Tibial artery (tissue), 4 donors: ENCODE measurements around the gene CD52.
A peak's percentile ranks its signal among the peaks of the same experiment; 100 is the strongest.
"Not testable (repeated sequence)": the region's sequence is repeated elsewhere in the genome, so short reads cannot be mapped to it uniquely, and the experiment has no call there.

Source experiments
- DNase-seq, 2 donors: peaks; one replicate each; pipeline ENCODE4 v3.0.0-alpha.2; 2019
- H3K27ac ChIP-seq, 2 donors: fragments of 200-600 bp; sonication (generic) in 1 of 2; 1 replicate in 1 of 2; 2 replicates in 1 of 2; pipeline ENCODE4 v1.5.1; 2018 to 2019; ENCODE audit warnings: mild to moderate bottlenecking in 1 of 2
- H3K27me3 ChIP-seq, 2 donors: fragments of 200-600 bp; sonication (generic) in 1 of 2; one replicate each; pipeline versions ENCODE4 v1.5.1 to v1.6.0; 2016 to 2019
- H3K36me3 ChIP-seq, 3 donors: fragments of 200-600 bp; sonication (generic) in 2 of 3; one replicate each; pipeline ENCODE4 v1.5.1; 2016 to 2019; ENCODE audit warnings: mild to moderate bottlenecking in 2 of 3
- H3K4me1 ChIP-seq, 4 donors: fragments of 200-600 bp; sonication (generic) in 2 of 4; 1 replicate in 3 of 4; 2 replicates in 1 of 4; pipeline ENCODE4 v1.5.1; 2016 to 2019
- H3K4me3 ChIP-seq, 2 donors: fragments of 200-600 bp; sonication (generic) in 1 of 2; 1 replicate in 1 of 2; 2 replicates in 1 of 2; pipeline ENCODE4 v1.5.1; 2018 to 2019; ENCODE audit warnings: mild to moderate bottlenecking in 2 of 2
- H3K9me3 ChIP-seq, 3 donors: fragments of 200-600 bp; sonication (generic) in 1 of 3; one replicate each; pipeline ENCODE4 v1.5.1; 2016 to 2019
- intact Hi-C: fragments of 100-400 bp; cut with DNase I; formaldehyde crosslinking; loops from one replicate; pipeline ENCODE4 v1.15.0; 2023; ENCODE audit warnings: low total_unique reads
- TF ChIP-seq, protein P1 (sequence below), 2 experiments: fragments of 200-600 bp in 1 of 2; fragments of 450-650 bp in 1 of 2; IDR thresholded peaks; one replicate each; pipeline ENCODE4 v1.5.1; 2017 to 2019; ENCODE audit warnings: antibody characterized with exemption in 2 of 2, mild to moderate bottlenecking in 1 of 2, moderate library complexity in 1 of 2

The CD52 gene

DNA sequence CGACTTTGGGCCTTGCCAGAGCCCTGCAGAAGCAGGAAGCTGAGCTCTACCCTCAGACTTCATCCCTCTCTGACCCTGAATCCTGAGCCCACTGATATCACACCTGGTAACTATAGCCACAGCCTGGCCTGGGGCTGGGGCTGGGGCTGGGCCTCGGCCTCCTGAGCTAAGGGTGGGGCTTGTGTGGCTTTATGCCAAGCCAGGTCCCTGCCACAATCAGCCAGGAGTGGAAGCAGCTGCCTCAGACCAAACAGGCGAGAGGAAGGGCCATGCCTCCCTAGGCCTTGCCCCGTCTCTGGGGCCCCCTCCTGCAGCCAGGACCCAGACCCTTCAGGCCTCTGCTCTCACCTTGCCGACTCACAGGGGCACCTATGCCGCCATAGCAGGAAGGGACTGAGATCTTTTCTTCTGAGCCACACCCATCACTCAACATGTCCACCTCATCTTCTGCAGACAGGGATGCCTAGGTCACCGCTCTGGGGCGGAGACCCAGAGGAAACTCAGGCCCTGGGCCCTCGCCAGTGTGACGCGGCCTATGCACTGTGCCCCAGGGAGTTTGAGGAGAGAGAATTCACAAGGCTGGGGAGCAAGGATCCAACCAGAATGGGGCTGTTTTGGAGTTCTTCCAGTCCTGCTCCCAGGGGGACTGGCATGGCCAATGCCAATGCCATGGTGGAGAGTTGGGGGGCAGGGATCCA is 17.0 kb upstream of the CD52 start:
- Histone ChIP-seq H3K27ac (no peak overlapping the region), H3K27me3 (peaks cover 0 to 3% of the 10 kb centered on the region in 2 donors), H3K4me1 (peaks cover 0 to 3% (median 2%) of the 10 kb centered on the region in 4 donors), H3K36me3 (peaks cover 0 to 15% (median 0%) of the 10 kb centered on the region in 3 donors), H3K9me3 (no peaks in the 10 kb centered on the region), H3K4me3 (no peak overlapping the region)
- TF ChIP-seq, protein P1, sequence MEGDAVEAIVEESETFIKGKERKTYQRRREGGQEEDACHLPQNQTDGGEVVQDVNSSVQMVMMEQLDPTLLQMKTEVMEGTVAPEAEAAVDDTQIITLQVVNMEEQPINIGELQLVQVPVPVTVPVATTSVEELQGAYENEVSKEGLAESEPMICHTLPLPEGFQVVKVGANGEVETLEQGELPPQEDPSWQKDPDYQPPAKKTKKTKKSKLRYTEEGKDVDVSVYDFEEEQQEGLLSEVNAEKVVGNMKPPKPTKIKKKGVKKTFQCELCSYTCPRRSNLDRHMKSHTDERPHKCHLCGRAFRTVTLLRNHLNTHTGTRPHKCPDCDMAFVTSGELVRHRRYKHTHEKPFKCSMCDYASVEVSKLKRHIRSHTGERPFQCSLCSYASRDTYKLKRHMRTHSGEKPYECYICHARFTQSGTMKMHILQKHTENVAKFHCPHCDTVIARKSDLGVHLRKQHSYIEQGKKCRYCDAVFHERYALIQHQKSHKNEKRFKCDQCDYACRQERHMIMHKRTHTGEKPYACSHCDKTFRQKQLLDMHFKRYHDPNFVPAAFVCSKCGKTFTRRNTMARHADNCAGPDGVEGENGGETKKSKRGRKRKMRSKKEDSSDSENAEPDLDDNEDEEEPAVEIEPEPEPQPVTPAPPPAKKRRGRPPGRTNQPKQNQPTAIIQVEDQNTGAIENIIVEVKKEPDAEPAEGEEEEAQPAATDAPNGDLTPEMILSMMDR (IDR thresholded peaks at IDR 0.05), result no peak
- DNase-seq, result peak in 1 of 2 donors; percentile 39
- intact Hi-C loops, result no loop called here

DNA sequence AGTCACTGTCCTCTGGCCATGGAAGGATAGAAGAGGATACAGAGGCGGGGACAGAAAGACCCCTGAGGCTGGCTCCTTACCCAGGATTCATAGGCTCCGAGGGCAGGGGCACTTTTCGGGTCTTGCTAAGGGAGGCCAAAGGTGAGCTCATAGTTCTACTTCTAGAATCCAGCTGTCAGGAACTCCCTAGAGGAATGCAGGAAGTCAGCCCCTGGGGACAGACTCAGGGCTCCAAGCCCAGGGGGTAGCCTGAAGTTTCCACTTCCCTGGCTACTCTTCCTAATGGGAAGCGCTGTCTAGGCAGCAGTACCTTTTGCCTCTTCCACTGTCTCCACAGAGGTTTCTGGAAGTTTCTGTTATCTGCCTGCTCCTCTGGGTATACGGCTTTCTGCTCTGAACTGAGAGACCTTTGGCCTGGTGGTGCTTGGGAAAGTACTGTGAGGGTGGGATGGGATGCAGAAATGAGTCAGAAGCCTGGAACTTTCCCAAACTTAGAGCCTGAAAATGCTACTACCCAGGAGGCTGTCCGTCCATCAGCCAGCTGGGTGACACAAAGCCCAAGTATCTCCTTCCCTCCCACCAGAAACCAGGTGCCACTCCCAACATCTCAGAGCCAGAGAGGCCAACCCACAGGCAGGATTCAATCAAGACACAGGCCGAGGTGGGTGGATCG is 14.9 kb upstream of the CD52 start:
- intact Hi-C loops, result no loop called here

GRCh38 chr1:26305667-26306289 is 12.0 kb upstream of the CD52 start:
- Histone ChIP-seq H3K4me1 (peaks cover 0 to 15% (median 10%) of the 10 kb centered on the region in 4 donors), H3K4me3 (peak overlapping the region; percentile 60 to 63), H3K27me3 (no peaks in the 10 kb centered on the region), H3K9me3 (no peaks in the 10 kb centered on the region), H3K36me3 (no peaks in the 10 kb centered on the region), H3K27ac (peak overlapping the region; percentile 14 to 31)
- no peak for DNase-seq
- intact Hi-C loops, result no loop called here
- TF ChIP-seq, protein P1 (IDR thresholded peaks at IDR 0.05), result no peak

More for the DNA sequence above, 14.9 kb upstream of the CD52 start:
- no peak overlapping the region for H3K27ac ChIP-seq
- no peak for DNase-seq
- no peaks in the 10 kb centered on the region for H3K36me3 ChIP-seq
- H3K9me3 ChIP-seq, result no peaks in the 10 kb centered on the region
- peaks cover 0 to 15% (median 10%) of the 10 kb centered on the region in 4 donors for H3K4me1 ChIP-seq
- TF ChIP-seq, protein P1 (IDR thresholded peaks at IDR 0.05), result no peak
- no peak overlapping the region for H3K4me3 ChIP-seq
- peaks cover 0 to 3% of the 10 kb centered on the region in 2 donors for H3K27me3 ChIP-seq

DNA sequence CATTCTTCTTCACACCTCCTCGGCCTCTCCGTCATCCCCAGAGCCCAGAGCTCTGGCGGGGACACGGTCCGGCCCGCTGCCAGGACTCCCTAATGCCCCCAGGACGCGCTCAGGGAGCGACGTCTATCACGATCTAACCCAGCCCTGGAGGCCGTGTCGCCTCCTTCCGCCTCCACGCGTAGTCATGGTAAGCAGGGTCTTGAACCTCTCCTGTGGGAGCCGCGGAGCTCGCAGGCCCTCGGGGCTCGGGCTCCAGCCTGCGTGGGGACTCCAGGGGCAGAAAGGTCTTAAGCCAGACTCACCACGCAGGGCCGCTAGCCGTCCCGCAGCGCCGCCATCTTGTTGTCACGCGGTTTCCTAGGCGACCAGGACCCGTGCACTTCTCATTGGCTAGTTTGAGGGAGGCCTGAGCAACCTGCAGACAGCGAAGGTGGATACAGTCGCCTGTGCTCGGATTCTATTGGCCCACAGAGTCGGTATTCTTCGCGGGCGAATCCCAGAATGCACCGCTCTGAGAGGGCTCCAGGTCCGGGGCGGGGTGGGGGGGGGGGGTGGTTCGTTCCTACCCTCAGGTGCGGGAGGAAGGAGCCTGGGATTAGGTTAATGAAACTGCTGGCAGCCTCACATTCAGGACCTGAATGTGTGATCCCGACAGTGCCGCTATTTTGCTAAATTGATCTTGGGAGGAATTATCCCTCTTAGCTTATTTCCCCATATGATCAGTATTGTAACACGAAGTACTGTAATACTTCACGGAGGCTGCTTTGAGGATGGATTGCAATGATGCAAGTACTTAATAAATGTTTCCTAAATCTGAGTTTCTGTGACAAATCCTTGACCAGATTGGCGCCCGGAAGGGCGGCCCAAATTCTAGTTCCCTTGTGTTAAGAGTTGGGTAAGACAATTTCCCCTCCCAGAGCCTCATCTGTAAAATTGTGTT is 11.2 kb upstream of the CD52 start, which contains the start of gene UBXN11:
UBXN11 (minus strand) TSS at position 347 of the 940 bp plus-strand sequence. CDS start 3,753 bp downstream, outside the sequence.
- H3K27me3 ChIP-seq, result no peaks in the 10 kb centered on the region
- intact Hi-C loops, result no loop called here
- peak within 1 kb of the TSS; percentile 60 to 63 for H3K4me3 ChIP-seq
- no peaks in the 10 kb centered on the region for H3K9me3 ChIP-seq
- peak within 1 kb of the TSS; percentile 14 to 31 for H3K27ac ChIP-seq
- TF ChIP-seq, protein P1 (IDR thresholded peaks at IDR 0.05), result no peak
- peak; percentile 87 to 90 for DNase-seq
- peaks cover 0 to 15% (median 10%) of the 10 kb centered on the region in 4 donors for H3K4me1 ChIP-seq
- no peaks in the 10 kb centered on the region for H3K36me3 ChIP-seq

- Histone ChIP-seq H3K27ac (no peak overlapping the region), H3K27me3 (no peaks in the 10 kb centered on the region), H3K4me3 (no peak overlapping the region), H3K36me3 (no peaks in the 10 kb centered on the region), H3K4me1 (peaks cover 0 to 15% (median 10%) of the 10 kb centered on the region in 4 donors), H3K9me3 (no peaks in the 10 kb centered on the region)
- TF ChIP-seq, protein P1 (IDR thresholded peaks at IDR 0.05), result no peak
- intact Hi-C loops, result no loop called here
- DNase-seq, result no peak
Observed at GRCh38 chr1:26307363-26307781, 10.4 kb upstream of the CD52 start.

DNA sequence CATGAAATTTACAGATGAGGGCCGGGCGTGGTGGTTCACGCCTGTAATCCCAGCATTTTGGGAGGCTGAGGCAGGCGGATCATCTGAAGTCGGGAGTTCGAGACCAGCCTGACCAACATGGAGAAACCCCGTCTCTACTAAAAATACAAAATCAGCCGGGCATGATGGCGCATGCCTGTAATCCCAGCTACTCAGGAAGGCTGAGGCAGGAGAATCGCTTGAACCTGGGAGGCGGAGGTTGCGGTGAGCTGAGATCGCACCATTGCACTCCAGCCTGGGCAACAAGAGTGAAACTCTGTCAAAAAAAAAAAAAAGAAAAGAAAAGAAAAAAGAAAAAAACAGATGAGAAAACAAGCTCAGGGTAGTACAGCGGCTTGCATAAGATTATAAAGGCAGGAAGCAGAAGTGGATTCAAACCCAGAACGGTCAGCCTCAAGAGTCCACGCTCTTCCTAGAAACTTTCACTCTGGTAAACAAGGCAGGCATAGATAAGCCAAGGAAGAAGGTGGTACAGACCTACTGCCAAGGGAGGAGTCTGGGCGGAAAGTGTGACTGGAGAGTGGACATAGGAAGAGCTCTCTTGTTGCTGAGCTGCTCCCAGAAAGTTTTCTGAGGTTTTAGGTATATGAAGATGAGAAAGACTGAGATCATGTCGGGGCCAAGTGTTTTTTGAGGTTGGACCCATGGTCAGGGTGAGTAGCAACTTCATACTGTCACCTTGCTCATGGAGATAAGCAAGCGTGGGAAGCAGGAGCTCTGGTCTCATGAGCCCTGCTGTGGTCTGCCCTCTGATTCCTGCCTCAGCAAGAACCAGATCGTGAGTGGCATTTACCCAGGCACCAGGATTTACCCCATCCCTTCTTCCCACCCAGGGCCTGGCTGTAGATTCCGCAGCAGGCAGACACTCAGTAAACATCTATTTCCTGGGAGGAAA is 9.5 kb upstream of the CD52 start:
- intact Hi-C loops, H3K36me3 ChIP-seq, H3K4me3 ChIP-seq, H3K27me3 ChIP-seq, DNase-seq, H3K27ac ChIP-seq, H3K9me3 ChIP-seq: not testable (repeated sequence)
- H3K4me1 ChIP-seq, result peaks cover 0 to 15% (median 10%) of the 10 kb centered on the region in 4 donors
